Transverse colon (tissue), 4 donors: ENCODE data around the gene ADAMTS3.

Source experiments
- EP300 ChIP-seq: sonication (generic); formaldehyde crosslinking; IDR thresholded peaks from one replicate; pipeline ENCODE4 v1.6.1; 2017; ENCODE audit warnings: antibody characterized with exemption, low read depth
- POLR2A ChIP-seq: fragments of 450-650 bp; IDR thresholded peaks from one replicate; pipeline ENCODE4 v1.6.1; 2016; ENCODE audit warnings: antibody characterized with exemption, mild to moderate bottlenecking, moderate library complexity
- POLR2AphosphoS5 ChIP-seq, 3 donors: sonication (generic); formaldehyde crosslinking; IDR thresholded peaks; one replicate each; pipeline ENCODE4 v1.6.1; 2016; ENCODE audit warnings: antibody characterized with exemption in 3 of 3
- TF ChIP-seq, protein P1 (sequence below), 5 experiments: fragments of 200-600 bp in 3 of 5; fragments of 450-650 bp in 2 of 5; sonication (generic) in 3 of 5; IDR thresholded peaks; 1 replicate in 2 of 5; 2 replicates in 3 of 5; pipeline ENCODE4 v1.5.1; 2016 to 2017; ENCODE audit warnings: antibody characterized with exemption in 5 of 5, inconsistent platforms in 3 of 5, mild to moderate bottlenecking in 2 of 5, moderate library complexity in 1 of 5

DNA sequence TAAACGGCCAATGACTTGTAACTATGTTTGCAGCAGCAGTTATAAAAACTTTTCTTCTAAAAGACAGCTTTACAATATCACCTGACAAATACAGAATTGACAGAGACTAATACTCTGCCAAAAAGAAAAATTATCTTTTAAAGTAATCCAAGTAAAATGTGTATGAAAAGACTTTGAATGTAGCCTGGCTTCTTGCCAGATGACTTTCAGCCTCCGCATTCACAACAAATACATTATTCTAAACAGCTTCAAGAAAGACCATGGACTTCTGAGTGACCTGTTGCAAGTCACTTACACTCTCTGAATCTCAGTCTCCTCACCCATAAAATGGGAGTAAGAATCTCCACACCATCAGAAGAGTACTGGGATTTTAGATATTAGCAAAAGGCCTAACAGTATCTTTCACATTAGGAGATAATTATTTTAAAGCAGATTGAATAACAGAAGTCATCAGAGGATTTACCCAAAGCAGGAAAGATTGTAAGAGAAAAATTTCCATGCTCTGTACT lies 2.5 kb downstream of the ADAMTS3 start:
- TF ChIP-seq POLR2A (no peak), POLR2AphosphoS5 (IDR thresholded peaks at IDR 0.05) (no peak), EP300 (no peak)
- TF ChIP-seq, protein P1, sequence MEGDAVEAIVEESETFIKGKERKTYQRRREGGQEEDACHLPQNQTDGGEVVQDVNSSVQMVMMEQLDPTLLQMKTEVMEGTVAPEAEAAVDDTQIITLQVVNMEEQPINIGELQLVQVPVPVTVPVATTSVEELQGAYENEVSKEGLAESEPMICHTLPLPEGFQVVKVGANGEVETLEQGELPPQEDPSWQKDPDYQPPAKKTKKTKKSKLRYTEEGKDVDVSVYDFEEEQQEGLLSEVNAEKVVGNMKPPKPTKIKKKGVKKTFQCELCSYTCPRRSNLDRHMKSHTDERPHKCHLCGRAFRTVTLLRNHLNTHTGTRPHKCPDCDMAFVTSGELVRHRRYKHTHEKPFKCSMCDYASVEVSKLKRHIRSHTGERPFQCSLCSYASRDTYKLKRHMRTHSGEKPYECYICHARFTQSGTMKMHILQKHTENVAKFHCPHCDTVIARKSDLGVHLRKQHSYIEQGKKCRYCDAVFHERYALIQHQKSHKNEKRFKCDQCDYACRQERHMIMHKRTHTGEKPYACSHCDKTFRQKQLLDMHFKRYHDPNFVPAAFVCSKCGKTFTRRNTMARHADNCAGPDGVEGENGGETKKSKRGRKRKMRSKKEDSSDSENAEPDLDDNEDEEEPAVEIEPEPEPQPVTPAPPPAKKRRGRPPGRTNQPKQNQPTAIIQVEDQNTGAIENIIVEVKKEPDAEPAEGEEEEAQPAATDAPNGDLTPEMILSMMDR (IDR thresholded peaks at IDR 0.05), result no peak
